Activated CD8-positive, alpha-beta memory T cell treated with anti-CD3 and anti-CD28 coated beads for 4 hours (primary cell): Measurements from ENCODE around the gene MOB2.

ENCODE experiments used
- DNase-seq, 2 donors: peaks; one replicate each; pipeline ENCODE4 v3.0.0-alpha.2; 2020; ENCODE audit warnings: low read depth in 2 of 2

Gene MOB2

DNA sequence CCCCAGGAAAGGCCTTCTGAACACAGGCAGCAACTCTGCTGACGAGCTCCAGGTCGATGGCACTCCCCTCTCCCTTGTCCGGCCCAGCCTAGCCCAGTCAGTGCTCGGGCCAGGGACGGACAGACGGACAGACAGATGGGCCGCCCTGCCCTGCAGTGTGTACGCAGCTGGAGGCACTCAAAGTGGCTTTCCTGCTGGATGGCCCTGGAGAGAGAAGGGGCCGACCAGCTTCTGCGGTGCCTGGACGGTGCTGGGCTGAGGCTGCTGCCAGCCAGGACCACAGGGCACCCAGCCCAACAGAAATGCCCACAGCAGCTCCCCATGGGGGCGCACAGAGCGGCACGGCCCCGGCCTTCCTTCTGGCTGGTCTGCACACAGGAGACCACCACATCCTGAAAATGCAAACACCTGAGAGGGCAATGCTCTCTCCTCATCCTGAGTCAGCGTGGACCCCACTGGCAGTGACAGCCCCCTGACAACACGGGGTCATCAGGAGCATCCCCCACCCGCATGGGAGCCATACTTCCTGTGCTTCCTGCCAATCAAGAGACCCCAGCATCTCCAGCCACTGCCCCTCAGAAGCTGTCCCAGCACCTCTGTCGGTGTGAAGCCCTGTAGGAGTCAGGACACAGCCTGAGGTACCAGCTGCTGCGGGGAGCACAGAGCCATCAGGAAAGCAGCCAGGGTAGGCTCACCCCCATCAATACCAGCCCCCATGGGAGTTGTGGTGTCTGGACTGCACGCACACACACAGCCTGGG lies 692 bp upstream of the MOB2 start:
- DNase-seq: no peak

DNA sequence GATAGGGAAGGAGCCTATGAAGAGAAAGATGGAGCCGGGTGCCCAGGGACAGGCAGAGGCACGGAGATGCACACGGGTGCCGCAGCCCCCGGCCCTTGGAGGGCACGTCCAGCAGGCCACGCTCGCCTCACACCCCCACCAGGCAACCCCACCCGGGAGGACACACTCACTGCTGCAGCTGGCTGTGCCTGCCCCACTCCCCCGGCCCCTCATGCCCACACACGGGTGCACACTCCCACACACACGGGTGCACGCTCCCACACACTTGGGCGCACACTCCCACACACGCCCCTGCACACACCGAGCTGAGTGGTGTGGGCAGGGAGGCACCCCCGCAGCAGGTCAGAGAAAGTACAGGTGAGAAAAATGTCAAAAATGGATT lies 1.1 kb downstream of the MOB2 start:
- DNase-seq: no peak

DNA sequence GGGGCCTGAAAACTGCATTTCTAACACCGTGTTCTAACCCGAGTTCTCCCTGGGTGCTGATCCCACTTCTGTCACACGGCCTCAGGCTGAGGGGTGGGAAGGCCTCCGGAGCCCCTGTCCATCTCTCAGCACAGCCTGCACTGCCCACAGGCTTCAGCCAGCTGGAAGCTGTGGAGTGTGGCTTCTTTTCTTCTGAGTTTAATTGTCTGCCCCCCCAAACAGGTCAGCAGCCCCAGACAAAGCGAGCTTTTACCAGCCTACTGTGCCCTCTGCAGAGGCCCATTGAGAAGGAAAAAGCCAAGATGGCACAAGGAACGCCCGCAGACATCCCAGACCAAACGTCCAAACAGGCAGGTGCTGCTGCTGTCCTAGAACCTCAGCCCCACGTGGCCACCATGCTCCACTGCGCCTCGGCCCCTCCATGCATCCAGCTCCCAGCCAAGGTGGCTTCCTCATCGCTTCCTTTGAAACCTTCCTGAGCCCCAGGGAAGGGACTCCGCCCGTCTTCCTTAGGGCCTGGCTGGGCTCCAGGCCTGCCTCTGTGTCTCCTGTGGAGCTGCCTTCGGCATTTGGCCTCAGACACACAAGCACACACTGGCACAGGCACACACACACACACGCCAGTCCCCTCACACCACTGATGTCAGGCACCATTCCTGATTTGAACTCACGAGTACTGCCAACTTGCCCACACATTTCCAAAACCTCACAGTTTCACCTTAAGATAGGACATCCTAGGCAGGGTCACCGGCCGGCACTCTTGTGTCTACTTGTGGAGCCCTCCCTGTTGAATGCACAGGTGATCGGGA lies 1.7 kb downstream of the MOB2 start:
- DNase-seq: no peak

DNA sequence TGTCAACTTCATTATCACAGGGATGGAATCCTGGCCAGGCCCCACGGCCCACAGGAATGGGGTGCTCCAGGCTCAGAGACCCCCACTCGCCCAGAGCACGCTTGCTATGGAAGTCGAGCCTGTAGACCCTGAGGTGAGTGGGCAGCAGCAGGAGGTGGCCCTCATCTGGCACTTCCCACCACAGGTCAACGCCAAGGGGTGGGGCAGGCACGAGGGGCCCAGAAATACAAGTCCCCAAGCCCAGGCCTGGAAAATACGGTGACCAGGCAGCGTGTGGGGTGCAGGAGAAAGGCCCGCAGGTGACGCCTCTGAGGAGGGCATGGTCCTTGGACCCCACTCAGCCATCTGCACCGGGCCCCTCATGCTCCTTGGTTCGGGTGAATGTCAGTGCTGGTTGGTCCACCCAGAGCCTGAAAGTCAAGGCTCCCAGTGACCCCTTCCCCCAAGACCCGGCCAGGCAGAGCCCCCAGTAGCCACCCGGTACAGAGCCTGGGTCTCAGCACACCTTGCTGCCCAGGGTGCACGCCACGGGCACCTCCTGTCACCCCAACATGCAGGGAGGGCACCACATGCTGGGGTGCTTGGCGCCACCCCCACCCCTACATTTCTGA lies 2.4 kb downstream of the MOB2 start:
- DNase-seq: no peak

DNA sequence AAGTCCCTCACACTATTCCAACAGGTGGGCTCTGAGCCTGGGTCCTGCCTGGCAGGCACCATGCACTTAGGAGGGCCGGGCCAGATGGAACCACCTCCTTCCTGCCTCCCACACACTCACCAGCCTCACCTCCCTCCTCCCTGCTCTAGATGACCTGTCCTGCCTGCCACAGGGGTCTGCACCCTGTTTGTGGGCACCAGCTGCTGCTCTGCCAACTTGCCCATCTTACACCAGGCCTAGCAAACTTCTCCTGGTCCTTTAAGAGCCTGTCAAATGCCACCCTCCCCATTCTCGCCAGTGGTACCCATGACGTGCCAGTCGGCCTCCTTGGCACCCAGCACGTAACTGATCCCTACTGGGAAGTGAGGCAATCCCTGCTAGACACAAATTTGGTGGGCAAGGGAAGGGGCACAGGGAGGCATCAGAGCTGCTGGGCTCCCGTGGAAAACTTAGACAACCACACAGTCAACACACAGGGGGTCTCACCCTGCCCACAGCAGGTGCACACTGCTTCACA lies 3.1 kb downstream of the MOB2 start:
- DNase-seq: no peak

DNA sequence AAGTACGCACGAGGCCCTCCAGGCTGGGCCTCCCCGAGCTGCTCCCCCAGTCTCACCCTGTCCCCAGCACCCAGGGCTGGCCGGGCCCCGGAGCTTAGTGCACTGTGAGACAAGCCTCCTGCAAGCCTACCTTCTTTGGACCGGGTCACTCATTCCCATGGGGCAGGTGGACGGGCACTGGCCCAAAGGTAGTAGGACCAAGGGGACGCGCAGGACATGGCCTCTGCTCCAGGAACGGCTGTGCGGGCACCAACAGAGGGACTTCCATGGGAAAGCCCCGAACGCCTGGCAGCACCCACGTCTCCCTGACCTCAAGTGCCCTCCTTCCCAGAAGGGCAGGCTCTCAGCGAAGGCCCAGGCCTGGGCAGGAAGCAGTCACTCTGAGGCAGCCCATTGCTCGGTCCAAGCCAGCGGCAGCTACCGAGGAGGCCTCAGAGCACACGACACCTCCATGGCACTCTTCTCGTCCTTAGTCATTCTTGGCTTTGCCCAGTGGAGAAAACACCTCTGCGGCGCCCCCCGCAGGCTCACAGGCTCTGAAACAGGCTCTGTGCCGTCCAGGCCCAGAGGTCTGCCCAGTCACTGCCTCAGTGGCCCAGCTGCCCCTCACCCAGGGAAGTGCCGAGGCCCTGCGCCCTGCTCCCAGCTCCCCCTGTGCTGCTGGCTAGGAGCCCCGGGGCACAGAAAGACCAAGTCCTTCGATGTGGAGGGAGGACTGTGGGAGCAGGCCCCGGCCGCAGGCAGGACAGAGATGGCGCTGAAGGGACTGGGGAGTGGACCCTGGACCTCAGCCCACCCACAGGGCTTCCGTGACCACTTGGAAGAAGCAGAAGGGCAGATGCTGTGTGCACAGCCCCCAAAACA lies 3.8 kb downstream of the MOB2 start:
- DNase-seq: no peak

DNA sequence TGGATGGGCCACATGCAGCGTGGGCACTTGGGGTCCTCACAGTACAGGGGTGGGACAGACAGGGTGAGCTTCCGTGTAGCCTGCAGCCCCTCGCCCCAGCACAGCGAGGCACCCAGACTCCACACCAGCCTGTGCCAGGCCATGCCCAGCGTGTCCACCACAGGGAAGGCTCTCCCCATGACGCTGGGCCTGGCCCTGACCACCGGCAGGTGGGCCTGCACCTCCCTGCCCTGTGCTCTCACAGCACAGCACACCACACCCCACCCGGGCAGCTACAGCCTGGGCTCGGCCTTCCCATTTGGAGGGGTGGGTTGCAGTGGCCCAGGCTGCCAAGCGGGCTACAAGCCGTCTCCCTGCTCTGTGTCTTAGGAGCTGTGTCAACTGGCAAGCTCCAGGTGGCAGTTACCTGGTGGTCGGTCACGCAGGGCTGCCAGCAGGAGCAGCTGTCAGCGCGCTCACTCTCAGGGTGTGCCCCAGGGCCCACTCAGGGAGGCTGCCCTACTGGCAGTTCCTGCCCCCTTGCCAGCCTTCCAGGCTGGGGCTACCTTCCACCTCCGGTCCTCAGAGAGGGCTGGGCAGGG lies 4.6 kb downstream of the MOB2 start:
- DNase-seq: no peak

DNA sequence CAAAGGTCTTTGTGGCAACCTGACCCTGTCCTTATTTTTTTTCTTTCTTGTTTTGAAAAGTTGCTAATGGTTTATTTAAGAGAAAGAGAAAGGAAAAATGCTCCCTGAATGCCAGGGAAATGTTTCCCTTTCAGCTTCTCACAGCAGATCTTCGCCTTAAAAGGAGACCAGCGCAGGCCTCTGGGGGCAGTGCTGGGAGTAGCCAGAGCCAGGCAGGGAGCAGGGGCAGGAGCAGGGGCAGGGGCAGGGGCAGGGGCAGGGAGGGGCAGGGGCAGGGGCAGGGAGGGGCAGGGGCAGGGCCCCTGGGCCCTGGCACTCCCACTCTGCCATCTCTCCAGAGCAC lies 5.1 kb downstream of the MOB2 start:
- DNase-seq: no peak

DNA sequence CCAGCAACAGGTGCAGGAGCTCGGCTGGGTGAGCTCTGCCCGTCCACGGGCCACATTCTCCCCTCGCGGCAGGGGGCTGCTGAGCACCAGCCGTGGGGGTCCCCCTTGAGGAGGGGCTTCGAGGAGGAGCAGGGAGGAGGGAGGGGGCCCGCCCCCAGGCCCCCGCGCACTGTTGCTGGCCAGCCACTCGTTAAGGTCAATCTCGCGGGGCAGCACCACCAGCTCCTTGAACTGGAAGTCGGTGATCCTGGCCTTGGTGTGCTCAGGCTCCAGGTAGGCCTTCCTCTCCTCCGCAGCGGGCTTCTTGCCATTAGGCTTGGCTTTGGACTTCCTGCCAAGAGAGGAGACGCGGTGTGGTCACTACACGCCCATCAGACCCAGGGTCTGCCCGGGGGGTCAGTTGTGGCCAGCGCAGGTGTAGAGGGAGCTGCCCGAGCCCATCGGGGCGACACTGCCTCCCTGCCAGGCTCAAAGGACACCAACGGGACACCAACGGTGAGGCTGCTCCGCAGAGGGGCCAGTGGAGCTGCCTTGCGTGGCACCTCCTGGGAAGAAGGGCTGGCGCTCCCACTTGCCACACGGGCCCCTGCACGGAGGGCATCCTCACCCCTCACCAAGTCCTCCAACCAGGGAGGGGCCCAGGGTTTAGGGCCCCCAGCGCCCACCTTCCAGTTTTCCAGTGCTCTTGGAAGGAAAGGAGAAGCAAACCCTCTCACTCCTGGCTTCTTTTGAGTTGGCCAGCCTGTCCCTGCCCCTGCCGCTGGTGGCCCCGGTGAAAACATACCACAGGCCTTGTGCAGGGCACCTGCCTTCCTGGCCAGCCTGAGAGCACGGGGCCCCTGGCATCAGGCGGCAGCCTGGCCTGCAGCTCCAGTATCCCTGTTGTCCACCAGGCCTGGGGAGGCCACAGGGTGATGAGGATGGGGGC lies 5.8 kb downstream of the MOB2 start:
- DNase-seq: no peak

DNA sequence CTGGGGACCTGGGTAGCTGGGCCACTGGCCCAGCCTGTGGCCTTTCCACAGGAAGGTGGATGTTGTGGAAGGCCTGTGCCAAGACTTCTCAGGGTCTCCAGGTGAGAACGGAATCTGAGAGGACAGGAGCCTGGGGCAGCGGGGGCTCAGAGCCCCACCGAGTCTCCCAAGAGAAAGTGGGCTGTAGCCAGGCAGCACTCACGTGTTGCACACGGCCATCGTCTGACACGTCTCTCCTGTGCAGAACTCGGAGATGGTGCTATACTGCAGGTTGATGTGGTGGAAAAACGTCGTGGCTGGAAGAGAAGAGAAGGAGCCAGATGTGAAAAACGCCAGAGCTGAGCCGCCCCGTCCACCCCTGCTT lies 6.4 kb downstream of the MOB2 start:
- no peak for DNase-seq

DNA sequence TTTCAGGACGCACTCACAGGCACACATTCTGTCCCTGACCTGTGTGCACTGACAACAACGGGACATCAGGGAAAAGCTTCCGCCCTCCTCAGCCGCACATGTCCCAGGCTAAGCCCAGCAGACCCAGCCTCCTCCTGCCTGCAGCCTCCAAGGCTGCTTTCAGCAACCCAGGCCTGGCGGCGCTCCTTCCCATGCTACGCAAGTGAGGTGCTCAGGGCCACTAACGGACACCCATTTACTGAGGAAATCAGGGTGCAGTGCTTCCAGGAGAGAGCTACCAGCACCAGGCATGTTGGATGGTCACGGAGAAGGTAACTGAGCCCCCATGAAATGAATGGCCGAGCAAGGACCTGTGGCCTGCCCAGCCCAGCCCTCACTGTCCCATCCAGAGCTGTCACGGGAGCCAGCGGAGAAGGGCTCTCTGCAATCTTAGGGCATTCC lies 6.9 kb downstream of the MOB2 start:
- DNase-seq: no peak

DNA sequence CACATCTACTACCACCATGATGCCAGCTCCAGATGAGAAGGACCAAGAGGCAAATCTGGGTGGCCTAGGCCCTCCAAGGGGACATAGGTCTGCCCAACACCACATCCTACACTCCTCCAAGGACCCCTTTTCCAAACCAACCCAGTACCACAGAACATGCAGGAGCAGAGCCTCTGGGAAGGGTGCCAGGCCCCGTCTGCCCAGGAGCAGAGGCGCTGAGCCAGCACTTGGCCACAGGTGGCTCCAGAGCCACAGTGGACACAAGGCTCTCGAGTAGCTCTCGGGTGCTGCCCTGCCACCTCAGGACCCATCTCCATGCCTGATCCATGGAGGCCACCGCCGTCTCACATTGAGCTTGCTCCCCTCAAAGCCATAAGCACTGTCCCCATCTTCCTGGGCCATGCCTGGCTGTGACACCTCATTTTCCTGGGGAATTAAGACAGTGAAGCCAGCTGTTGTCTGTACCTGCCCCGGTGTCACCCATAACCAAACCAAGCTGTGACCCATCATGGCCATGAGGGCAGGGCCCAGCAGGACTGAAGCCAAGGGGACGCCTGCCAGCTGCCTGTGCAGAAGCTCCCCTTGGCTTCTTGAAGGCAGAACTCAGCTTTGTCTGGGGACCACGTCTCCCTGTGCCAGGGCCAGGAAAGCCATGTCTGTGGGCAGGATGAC lies 7.4 kb downstream of the MOB2 start:
- DNase-seq: no peak

DNA sequence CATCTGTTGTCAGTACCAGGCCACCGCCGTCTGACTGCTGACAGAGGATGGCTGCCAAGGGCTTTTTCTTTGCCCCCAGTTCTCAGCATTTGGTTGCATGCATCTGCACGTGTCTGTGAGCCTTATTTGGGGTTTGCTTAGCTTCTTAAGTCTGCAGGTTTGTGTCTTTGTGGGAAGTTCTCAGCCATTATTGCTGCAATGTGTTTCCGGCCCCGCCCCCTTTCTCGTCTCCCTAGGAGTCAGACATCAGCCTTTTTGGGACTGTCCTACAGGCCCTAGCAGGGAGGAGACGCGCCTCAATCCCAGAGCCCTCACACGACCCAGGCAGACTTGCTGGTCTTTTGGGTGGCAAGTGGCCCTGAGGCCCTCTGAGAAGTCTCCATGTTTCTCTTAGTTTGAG lies 8.0 kb downstream of the MOB2 start:
- no peak for DNase-seq

DNA sequence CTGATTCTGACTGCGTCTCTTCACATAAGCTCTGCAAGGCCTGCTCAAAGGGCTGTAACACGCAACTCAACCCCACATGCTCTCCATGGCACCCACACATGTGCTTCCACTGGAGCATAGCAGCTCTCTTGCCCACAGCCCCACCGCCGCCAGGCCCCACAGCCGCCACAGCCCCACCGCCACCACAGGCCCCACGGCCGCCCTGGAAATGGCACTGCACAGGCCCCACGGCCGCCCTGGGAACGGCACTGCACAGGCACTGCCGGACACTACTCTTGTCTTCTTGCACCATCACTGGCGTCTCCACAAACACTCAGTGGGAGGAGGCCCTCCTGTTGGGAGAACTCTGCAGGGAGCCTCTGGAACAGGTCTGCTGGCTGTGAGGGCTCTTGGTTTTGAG lies 8.6 kb downstream of the MOB2 start:
- no peak for DNase-seq

DNA sequence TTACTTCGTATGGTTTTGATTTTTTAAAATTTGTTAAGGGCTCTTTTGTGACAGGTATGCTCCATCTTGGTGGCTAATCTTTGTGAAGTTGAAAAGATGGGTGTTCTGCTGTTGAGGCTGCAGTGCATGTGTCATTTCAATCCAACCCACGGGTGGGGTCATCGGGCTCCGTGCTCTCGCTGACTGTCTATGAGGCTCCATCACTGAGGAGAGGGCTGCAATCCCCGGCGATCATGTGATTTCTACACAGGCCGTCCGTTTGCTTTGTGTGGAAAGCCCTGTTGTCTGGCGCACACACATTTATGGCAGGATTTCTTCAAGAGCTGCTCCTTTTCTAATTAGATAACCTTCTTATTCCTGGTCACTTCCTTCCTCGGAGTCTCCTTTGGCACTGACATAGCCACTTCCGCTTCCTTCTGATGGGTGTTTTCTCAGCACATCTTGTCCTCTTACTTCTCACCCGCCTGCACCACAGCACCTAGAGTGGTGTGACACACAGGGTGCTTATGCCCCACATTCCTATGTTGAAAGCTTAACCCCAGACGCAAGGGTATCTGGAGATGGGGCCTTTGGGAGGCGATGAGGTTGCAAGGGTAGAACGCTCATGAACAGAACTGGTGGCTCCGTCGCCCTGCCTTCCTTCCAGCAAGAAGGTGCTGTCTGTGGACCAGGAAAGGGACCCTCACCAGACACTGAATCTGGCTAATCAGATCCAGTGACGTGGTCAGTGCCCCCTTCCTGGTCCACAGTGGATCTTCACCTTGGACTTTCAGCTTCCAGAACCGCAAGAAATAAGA lies 9.4 kb downstream of the MOB2 start:
- no peak for DNase-seq

DNA sequence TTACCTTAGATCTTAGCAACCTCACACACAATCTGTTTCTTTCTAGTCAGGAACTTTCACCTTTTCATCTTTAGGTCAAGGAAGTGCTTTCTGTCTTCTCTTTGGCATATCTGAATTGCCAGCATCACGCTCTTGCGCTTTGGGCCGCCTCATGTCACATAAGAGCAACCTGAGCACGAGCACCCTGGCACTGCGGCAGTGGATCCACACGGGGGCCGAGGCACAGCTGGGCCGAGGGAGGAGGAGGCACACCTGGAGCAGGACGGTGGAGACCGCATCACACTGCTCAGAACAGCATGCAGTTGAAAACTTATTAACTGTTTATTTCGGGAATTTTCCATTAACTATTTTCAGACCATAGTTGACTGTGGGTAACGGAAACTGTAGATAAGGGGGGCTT lies 10.7 kb downstream of the MOB2 start:
- DNase-seq: no peak

DNA sequence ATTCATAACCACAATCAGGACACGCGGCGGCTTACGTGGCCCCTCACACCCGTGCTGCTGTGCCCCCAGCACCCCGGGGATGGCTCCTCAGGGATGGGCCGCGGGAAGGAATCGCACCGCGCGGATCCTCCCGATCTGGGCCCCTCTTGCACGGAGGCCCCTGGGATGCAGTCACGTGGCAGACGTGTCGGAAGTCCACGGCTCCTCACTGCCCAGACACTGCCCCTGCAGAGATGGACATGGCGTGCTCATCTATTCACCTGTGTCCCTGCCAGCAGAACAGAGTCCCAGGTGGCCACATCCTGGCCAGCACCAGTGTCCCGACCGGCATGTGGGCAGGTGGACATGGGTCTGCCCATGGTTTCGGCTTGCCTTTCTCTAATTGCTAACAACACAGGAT lies 12.8 kb downstream of the MOB2 start:
- no peak for DNase-seq

DNA sequence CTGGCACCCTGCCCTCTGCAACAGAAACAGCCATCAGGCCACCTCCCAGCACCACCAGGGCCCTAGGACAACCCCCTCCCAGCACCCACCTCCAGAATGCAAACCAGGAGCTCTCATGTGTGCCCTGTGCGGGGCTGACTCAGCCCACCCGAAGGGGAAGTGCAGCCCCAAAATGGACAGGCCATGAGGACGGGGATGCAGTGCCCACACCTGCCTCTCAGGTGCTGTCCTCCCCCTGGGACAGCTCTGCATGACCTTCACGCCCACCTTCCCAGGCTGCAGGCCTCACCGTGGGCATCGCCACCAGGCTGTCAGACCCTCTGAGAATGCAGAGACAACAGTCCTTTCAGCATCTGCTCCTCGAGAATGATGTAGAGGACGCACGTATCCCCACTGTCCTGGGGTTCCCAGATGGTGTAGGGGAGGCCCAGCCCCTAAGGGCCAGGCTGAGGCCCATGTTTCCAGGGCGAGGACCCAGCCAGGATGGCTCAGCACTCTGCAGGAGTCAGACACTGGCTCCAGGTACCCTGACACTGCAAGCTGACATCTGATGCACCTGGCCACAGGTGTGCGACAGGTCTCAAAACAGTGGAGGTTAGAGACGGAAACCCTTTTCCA lies 13.5 kb downstream of the MOB2 start:
- DNase-seq: no peak
